T-helper 17 cell (primary cell): ENCODE data around the gene MEF2A. TPM values are rescaled to one million over a fixed set of nuclear protein-coding genes. Genes with fewer than 3 reads are reported as not detected.
A peak's percentile ranks its signal among the peaks of the same experiment; 100 is the strongest.

Experiments used
- ATAC-seq: fragments of 150-1000 bp; cut with Tn5 transposase; 2 replicates; pipeline ENCODE4 v1.10.0; 2021; ENCODE audit warnings: mild to moderate bottlenecking, moderate library complexity
- DNase-seq, 3 donors: peaks; one replicate each; pipeline versions ENCODE4 v3.0.0 to v3.0.0-alpha.2; 2020 to 2021
- H3K9me3 ChIP-seq: one replicate; pipeline ENCODE4 v1.7.0; 2013; ENCODE audit warnings: low read length, mild to moderate bottlenecking; ENCODE audit not compliant: control insufficient read depth, poor library complexity, severe bottlenecking
- H3K27ac Mint-ChIP-seq: one replicate; pipeline ENCODE4 v1.8.0; 2022; ENCODE audit warnings: mild to moderate bottlenecking, moderate library complexity, mixed read lengths
- H3K27me3 Mint-ChIP-seq: one replicate; pipeline ENCODE4 v1.8.0; 2022; ENCODE audit warnings: mixed read lengths
- H3K36me3 Mint-ChIP-seq: one replicate; pipeline ENCODE4 v1.8.0; 2022; ENCODE audit warnings: low read depth, mixed read lengths
- H3K4me1 Mint-ChIP-seq: one replicate; pipeline ENCODE4 v1.8.0; 2022; ENCODE audit warnings: mild to moderate bottlenecking, mixed read lengths
- H3K4me3 Mint-ChIP-seq: one replicate; pipeline ENCODE4 v1.8.0; 2022; ENCODE audit warnings: mild to moderate bottlenecking, moderate library complexity, mixed read lengths
- total RNA-seq, 4 donors: library from RNA in 2 of 4; stranded (reverse) in 2 of 4; gene quantifications; one replicate each; pipeline ENCODE4 v1.2.3 and lab custom pipeline; 2022 to 2026

Gene MEF2A
- total RNA-seq, 2 donors from 2014 or later: 22.9 to 24.2 TPM

DNA sequence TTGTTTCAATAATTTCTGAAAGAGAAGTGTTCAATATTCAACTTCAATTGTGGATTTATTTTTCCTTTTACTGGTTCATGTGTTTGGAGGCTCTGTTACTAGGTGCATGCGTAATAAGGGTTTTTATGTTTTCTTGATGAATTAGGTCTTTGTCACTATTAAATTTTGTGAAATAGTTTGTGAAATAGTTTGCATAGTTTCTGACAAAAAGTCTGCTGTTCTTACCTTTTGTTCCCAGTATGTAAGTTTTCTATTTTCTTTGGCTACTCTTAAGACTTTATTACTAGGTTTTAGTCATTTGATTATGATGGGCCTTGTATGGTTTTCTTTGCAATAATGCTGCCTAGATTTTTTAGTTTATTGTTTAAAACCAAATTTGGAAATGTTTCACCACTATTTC, 38.0 kb downstream of the MEF2A start:
- no peaks in the 10 kb centered on the region for H3K27me3 Mint-ChIP-seq
- no peak overlapping the region for H3K4me3 Mint-ChIP-seq
- DNase-seq: no peak
- H3K9me3 ChIP-seq: peaks cover 4% of the 10 kb centered on the region
- peaks cover 5% of the 10 kb centered on the region for H3K36me3 Mint-ChIP-seq
- no peak for ATAC-seq
- no peak overlapping the region for H3K27ac Mint-ChIP-seq
- H3K4me1 Mint-ChIP-seq: peaks cover 29% of the 10 kb centered on the region

DNA sequence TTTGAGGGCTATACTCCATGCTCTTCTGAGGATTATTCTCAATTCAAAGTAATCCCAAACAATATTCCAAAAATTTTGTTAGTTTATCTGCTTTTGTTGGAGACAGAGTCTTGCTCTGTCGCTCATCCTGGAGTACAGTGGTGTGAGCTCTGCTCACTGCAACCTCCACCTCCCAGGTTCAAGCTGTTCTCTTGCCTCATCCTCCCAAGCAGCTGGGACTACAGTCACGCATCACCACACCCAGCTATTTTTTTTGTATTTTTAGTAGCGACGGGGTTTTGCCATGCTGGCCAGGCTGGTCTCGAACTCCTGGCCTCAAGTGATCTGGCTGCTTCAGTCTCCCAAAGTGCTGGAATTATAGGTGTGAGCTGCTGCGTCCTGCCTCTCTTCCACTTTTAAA, 39.1 kb downstream of the MEF2A start:
- H3K27ac Mint-ChIP-seq: no peak overlapping the region
- no peak for ATAC-seq
- no peaks in the 10 kb centered on the region for H3K27me3 Mint-ChIP-seq
- H3K36me3 Mint-ChIP-seq: peaks cover 5% of the 10 kb centered on the region
- peaks cover 32% of the 10 kb centered on the region for H3K4me1 Mint-ChIP-seq
- peaks cover 3% of the 10 kb centered on the region for H3K9me3 ChIP-seq
- no peak overlapping the region for H3K4me3 Mint-ChIP-seq
- no peak for DNase-seq

DNA sequence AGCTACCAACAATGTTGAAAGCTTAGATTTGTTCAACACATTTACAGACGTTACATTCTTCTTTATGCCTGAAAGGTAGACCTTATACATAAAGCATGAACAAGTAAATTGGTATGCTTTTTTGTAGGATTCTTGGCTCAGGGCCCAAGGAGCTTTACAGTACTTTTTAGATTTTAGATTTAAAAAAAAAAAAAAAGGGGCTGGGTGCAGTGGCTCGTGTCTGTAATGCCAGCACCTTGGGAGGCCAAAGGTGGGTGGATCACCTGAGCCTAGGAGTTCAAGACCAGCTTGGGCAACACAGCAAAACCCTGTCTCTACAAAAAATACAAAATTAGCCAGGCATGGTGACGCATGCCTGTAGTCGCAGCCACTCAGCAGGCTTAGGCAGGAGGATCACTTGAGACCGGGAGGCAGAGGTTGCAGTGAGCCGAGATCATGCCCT, 39.7 kb downstream of the MEF2A start:
- Mint-ChIP-seq H3K4me3 (no peak overlapping the region), H3K36me3 (peaks cover 5% of the 10 kb centered on the region), H3K27me3 (no peaks in the 10 kb centered on the region), H3K4me1 (peaks cover 32% of the 10 kb centered on the region), H3K27ac (no peak overlapping the region)
- ATAC-seq: no peak
- DNase-seq: no peak
- no peaks in the 10 kb centered on the region for H3K9me3 ChIP-seq

DNA sequence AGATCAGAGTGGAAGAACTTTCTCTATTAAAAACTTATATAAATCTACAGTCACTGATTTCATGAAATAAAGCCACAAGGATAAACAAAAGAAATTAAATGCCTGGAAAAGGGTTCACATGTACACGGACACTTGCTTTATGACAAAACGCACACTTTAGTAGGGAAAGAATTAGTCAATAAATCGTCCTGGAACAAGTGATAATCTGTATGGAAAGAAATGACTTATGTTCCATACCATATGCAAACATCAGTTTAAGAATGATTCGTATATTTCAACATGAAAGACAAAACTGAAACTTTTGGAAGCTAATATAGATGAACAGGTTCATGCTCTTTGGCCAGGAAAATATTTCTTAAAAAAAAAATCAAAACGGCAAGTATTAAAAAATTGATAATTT, 40.2 kb downstream of the MEF2A start:
- no peak for ATAC-seq
- Mint-ChIP-seq H3K27me3 (no peaks in the 10 kb centered on the region), H3K27ac (no peak overlapping the region), H3K4me1 (peaks cover 32% of the 10 kb centered on the region), H3K4me3 (no peak overlapping the region), H3K36me3 (peaks cover 5% of the 10 kb centered on the region)
- no peak for DNase-seq
- no peaks in the 10 kb centered on the region for H3K9me3 ChIP-seq

DNA sequence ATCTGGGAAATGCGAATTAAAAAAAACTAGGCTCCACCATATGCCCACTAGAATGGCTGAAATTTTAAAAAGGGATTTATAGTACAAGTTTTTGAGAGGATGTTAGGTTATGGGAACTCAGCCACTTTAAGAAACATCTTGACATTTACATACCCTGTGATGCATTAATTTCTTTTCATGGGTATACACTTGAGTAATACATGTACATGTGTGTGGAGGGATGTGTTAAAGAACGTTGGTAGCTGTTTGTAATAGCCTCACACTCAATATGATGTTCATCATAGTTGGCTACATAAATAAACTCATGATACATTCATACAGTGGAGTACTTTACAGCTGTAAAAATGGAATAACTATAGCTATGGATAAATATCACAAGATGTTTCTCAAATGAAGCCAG, 40.9 kb downstream of the MEF2A start:
- Mint-ChIP-seq H3K4me1 (peaks cover 32% of the 10 kb centered on the region), H3K4me3 (no peak overlapping the region), H3K27me3 (no peaks in the 10 kb centered on the region), H3K27ac (no peak overlapping the region), H3K36me3 (peaks cover 5% of the 10 kb centered on the region)
- no peak for DNase-seq
- ATAC-seq: no peak
- no peaks in the 10 kb centered on the region for H3K9me3 ChIP-seq

DNA sequence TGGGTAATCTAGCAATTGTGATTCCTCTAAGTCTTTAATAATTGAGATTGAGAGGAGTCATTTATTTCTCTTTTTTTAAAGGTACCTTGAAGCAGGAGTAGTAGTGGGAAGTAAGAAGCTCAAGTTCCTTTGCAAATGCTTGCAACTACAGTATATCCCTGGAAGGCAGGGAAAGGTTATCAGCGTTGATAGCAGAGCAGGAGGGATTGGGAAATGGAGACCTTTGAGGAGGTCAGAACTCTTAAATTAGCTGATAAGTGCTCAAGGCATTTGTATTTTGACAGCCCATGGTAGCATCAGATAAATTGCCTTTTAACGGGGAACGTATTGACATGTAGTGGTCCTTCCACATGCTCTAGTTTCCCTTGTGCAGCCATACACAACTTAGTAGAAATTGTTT, 47.7 kb downstream of the MEF2A start:
- Mint-ChIP-seq H3K36me3 (no peaks in the 10 kb centered on the region), H3K4me1 (peaks cover 26% of the 10 kb centered on the region), H3K4me3 (no peak overlapping the region), H3K27ac (no peak overlapping the region), H3K27me3 (no peaks in the 10 kb centered on the region)
- no peak for DNase-seq
- H3K9me3 ChIP-seq: no peaks in the 10 kb centered on the region
- ATAC-seq: no peak

DNA sequence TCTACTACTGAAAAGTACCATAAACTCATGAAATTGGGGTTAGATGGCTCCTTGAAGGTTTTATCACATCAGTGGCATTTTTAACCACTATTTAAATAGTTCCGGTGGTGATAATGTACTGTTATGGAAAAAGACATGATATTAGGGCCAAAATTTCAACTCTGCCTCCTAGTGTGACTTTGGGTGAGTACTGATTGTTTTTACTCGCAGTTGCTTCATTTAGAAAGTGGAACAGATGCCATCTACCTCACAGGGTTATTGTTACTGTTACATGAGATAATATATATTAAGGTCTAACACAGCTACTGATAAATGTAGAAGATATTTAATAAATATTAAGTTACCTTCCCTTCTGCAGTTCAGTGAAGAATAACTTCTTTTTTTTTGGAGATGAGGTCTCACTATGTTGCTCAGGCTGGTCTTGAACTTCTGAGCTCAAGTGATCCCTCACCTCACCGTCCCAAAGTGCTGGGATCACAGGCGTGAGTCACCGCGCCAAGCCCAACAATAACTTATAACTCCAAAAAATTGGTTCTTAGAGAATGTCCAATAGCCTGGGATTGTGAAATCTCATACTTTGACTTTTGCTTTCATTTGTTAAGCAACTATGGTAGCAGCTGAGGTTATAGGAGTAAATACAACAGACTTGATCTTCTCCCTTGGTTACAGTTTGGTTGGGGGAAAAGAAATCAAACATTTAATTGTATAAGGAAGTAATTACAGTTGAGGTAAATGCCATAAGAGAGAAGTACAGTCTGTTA, 48.3 kb downstream of the MEF2A start:
- no peaks in the 10 kb centered on the region for H3K36me3 Mint-ChIP-seq
- ATAC-seq (no peak), DNase-seq (no peak)
- no peak overlapping the region for H3K27ac Mint-ChIP-seq
- H3K4me1 Mint-ChIP-seq: peaks cover 27% of the 10 kb centered on the region
- no peaks in the 10 kb centered on the region for H3K27me3 Mint-ChIP-seq
- H3K4me3 Mint-ChIP-seq: no peak overlapping the region
- H3K9me3 ChIP-seq: no peaks in the 10 kb centered on the region

DNA sequence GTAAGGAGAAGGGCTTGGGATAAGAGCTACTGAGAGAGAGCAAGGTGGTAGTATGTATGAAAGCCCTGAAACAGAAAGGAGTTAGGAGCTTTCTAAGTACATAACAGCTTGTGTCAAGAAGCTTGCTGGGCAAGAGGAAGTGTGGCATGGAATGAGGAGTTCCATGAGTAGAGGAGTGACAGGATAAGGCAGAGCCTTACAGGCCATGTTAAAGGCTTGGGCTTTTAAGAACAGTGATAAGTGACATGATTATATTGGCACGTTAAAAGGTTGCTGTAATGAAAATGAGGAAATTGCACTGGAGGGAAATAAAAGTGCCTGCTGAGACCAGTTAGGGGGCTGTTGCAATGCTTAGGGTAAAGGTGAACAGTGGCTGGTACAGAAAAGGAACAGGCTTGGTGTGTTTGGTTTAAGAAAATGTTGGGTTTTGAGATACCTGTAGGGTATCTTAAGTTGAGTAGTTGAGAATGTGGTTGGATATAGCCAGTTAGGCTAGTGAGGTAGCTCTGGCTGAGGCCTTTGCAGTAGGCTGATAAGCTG, 49.0 kb downstream of the MEF2A start:
- no peaks in the 10 kb centered on the region for H3K36me3 Mint-ChIP-seq
- no peak overlapping the region for H3K4me3 Mint-ChIP-seq
- H3K27ac Mint-ChIP-seq: no peak overlapping the region
- no peak for ATAC-seq
- H3K4me1 Mint-ChIP-seq: peaks cover 32% of the 10 kb centered on the region
- no peaks in the 10 kb centered on the region for H3K9me3 ChIP-seq
- H3K27me3 Mint-ChIP-seq: no peaks in the 10 kb centered on the region
- no peak for DNase-seq

DNA sequence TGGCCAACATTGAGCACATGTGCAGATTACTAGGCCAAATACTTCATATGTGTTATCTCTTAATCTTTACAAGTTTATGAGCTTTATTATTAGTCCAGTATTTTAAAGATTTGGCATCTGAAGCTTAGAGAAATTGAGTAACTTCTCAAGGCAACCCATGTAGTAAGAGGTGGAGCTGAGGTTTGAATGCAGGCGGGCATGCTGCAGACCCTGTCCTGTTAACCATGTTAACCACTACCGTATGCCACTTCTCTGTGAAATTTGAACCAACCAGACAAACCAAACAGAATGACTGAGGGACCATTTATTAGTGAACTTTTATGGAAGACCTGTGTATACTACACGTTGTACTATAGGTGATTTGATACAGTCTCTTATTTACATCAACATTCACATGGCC, 49.7 kb downstream of the MEF2A start:
- H3K9me3 ChIP-seq: no peaks in the 10 kb centered on the region
- ATAC-seq (no peak), DNase-seq (no peak)
- Mint-ChIP-seq H3K4me3 (no peak overlapping the region), H3K4me1 (peaks cover 32% of the 10 kb centered on the region), H3K36me3 (no peaks in the 10 kb centered on the region), H3K27ac (no peak overlapping the region), H3K27me3 (no peaks in the 10 kb centered on the region)

DNA sequence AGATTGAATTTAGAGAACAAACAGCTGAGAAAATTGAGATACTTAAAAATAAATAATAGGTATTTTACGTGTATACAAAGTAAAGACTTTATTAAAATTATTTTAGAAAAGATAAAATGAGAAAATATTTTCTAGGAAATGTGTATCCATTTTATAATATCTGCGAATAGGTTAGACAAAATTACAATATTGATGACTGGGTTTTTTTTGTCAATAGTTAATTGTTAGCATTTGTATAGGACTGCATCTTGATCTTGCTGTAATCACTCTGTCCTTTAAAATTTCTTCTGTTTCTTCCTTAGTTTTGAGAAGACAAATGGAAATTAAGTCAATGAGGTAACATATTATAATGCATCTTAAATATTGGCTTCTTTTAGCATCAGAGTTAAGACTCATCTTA, 50.3 kb downstream of the MEF2A start:
- DNase-seq: no peak
- Mint-ChIP-seq H3K36me3 (no peaks in the 10 kb centered on the region), H3K4me3 (no peak overlapping the region), H3K4me1 (peaks cover 32% of the 10 kb centered on the region), H3K27ac (no peak overlapping the region), H3K27me3 (no peaks in the 10 kb centered on the region)
- ATAC-seq: no peak
- H3K9me3 ChIP-seq: no peaks in the 10 kb centered on the region

DNA sequence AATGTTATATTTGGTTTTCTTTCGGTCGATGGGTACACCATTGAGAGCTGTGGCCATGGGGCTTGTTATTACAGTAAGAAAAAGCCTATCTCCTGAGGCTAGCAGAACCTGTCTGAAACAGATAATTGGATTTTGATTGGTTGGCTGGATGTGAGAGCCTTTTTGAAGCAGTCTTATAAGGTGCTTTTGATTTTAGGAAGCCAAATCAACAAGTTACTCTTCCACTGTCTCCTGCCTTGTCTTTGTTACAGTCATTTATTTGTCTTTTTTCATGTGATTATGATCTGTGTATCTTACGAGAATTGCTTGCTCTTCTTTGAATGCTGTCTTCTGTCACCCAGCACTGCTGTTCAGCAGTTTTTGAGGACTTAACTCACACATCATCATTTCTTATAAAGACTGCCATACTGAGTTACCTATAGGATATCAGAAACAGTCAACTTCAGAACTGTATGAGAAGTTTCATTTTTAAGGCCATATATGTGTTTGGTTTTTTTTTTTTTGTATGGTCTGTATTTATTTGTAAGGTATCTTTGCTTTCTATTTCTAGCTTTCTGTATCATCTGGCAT, 51.1 kb downstream of the MEF2A start:
- Mint-ChIP-seq H3K4me3 (no peak overlapping the region), H3K27me3 (no peaks in the 10 kb centered on the region), H3K27ac (peak overlapping the region; percentile 79), H3K4me1 (peaks cover 30% of the 10 kb centered on the region), H3K36me3 (no peaks in the 10 kb centered on the region)
- no peak for DNase-seq
- no peak for ATAC-seq
- no peaks in the 10 kb centered on the region for H3K9me3 ChIP-seq

DNA sequence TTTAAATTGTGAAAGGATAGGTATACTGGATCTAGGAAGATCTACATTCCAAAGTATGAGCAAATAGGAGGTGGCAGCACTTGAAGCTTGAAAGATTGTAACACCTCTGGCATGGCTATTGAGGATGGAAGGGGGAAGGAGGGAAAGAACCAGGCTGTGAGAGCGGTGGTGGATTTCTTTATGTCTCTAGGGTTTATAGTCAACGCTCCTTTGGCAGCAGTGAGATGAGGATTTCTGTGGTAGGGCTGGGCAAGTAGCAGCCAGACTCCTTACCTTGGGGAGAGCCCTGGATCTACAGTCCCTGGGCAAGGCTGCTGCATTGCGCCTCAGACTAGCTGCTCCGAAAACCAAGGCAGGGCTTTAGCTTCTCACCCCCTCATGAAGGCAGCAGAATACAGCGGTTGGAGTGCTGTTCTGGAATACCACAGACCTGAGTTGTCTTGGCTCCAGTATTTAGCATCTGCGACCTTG, 53.2 kb downstream of the MEF2A start:
- ATAC-seq (no peak), DNase-seq (no peak)
- no peaks in the 10 kb centered on the region for H3K9me3 ChIP-seq
- H3K27ac Mint-ChIP-seq: peak overlapping the region; percentile 79
- peaks cover 3% of the 10 kb centered on the region for H3K36me3 Mint-ChIP-seq
- H3K27me3 Mint-ChIP-seq: no peaks in the 10 kb centered on the region
- peaks cover 31% of the 10 kb centered on the region for H3K4me1 Mint-ChIP-seq
- H3K4me3 Mint-ChIP-seq: no peak overlapping the region

DNA sequence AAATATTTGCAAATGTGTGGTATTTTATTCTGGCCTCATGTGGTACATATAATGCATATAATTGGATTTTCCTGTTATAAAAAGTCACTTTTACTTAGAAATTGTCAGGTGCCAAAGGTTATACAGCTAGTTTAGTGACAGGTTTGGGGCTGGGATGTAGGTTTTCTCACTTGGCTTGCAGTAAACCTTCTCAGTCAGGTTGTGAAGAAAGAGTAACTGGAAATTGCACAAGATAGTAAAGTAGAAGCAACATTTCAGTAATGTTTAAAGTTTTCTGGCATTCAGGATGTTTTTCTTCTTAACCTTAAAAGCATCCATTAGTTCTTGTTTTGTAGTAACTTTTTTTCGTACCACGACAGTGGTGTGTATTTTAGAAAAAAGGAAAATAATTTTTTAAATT, 53.9 kb downstream of the MEF2A start:
- Mint-ChIP-seq H3K36me3 (peaks cover 3% of the 10 kb centered on the region), H3K27me3 (no peaks in the 10 kb centered on the region), H3K4me3 (no peak overlapping the region), H3K27ac (no peak overlapping the region), H3K4me1 (peaks cover 27% of the 10 kb centered on the region)
- no peaks in the 10 kb centered on the region for H3K9me3 ChIP-seq
- DNase-seq (no peak), ATAC-seq (no peak)

DNA sequence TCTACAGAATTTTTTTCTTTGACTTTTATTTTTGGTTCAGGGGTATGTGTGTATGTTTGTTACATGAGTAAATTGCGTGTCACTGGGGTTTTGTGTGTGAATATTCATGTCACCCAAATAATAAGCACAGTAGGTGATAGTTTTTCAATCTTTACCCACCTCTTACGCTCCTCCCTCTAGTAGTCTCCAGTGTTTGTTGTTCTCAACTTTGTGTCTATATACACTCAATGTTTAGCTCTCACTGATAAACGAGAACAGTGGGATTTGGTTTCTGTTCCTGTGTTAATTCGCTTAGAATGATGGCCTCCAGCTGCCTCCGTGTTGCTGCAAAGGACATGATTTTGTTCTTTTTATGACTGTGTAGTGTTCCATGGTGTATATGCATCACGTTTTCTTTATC, 54.4 kb downstream of the MEF2A start:
- H3K27me3 Mint-ChIP-seq: no peaks in the 10 kb centered on the region
- DNase-seq (no peak), ATAC-seq (no peak)
- peaks cover 24% of the 10 kb centered on the region for H3K4me1 Mint-ChIP-seq
- no peak overlapping the region for H3K4me3 Mint-ChIP-seq
- H3K27ac Mint-ChIP-seq: no peak overlapping the region
- H3K9me3 ChIP-seq: no peaks in the 10 kb centered on the region
- peaks cover 3% of the 10 kb centered on the region for H3K36me3 Mint-ChIP-seq
